ENCODE data around the gene PLA2G6.
"Not testable (repeated sequence)": the region's sequence is repeated elsewhere in the genome, so short reads cannot be mapped to it uniquely, and the experiment has no call there.

PLA2G6 gene

GRCh38 chr22:38163844-38164550 is 17.6 kb downstream of the PLA2G6 start:
- DNase-seq (ENCODE audit: low spot score), result no peak

GRCh38 chr22:38162881-38163843 is 18.5 kb downstream of the PLA2G6 start:
- no peak for DNase-seq (ENCODE audit: low spot score)

- no peak for DNase-seq (ENCODE audit: low spot score)
Measured at GRCh38 chr22:38155703-38156102, 25.9 kb downstream of the PLA2G6 start.

- not testable (repeated sequence) for DNase-seq (ENCODE audit: low spot score)
Measured at GRCh38 chr22:38154563-38154915, 27.1 kb downstream of the PLA2G6 start.

GRCh38 chr22:38153821-38154562 is 27.6 kb downstream of the PLA2G6 start:
- DNase-seq (ENCODE audit: low spot score), result no peak

- DNase-seq (ENCODE audit: low spot score), result no peak
Measured at GRCh38 chr22:38151126-38151500, 30.5 kb downstream of the PLA2G6 start.

GRCh38 chr22:38148245-38148644 is 33.4 kb downstream of the PLA2G6 start:
- no peak for DNase-seq (ENCODE audit: low spot score)

GRCh38 chr22:38146166-38146565 is 35.5 kb downstream of the PLA2G6 start:
- not testable (repeated sequence) for DNase-seq (ENCODE audit: low spot score)

GRCh38 chr22:38144025-38144405 is 37.6 kb downstream of the PLA2G6 start:
- DNase-seq (ENCODE audit: low spot score), result no peak

GRCh38 chr22:38142606-38143005 is 39.0 kb downstream of the PLA2G6 start:
- no peak for DNase-seq (ENCODE audit: low spot score)

- no peak for DNase-seq (ENCODE audit: low spot score)
Measured at GRCh38 chr22:38141217-38141973, 40.2 kb downstream of the PLA2G6 start.

GRCh38 chr22:38139901-38140300 is 41.7 kb downstream of the PLA2G6 start:
- no peak for DNase-seq (ENCODE audit: low spot score)

GRCh38 chr22:38138961-38139360 is 42.7 kb downstream of the PLA2G6 start:
- DNase-seq (ENCODE audit: low spot score), result no peak

GRCh38 chr22:38137876-38138687 is 43.5 kb downstream of the PLA2G6 start:
- no peak for DNase-seq (ENCODE audit: low spot score)

GRCh38 chr22:38136607-38137006 is 45.0 kb downstream of the PLA2G6 start:
- no peak for DNase-seq (ENCODE audit: low spot score)

GRCh38 chr22:38135133-38135706 is 46.4 kb downstream of the PLA2G6 start:
- DNase-seq (ENCODE audit: low spot score), result peak; percentile 84

- DNase-seq (ENCODE audit: low spot score), result no peak
Measured at GRCh38 chr22:38133331-38133730, 48.3 kb downstream of the PLA2G6 start.

GRCh38 chr22:38132794-38133193 is 48.8 kb downstream of the PLA2G6 start:
- DNase-seq (ENCODE audit: low spot score), result no peak

- no peak for DNase-seq (ENCODE audit: low spot score)
Measured at GRCh38 chr22:38132136-38132535, 49.5 kb downstream of the PLA2G6 start.

- DNase-seq (ENCODE audit: low spot score), result no peak
Measured at GRCh38 chr22:38131399-38131798, 50.2 kb downstream of the PLA2G6 start.

- no peak for DNase-seq (ENCODE audit: low spot score)
Measured at GRCh38 chr22:38129856-38130255, 51.8 kb downstream of the PLA2G6 start.

Measured in COLO829 (cell line).